ENCODE data around the gene CLDN5.

- no peak for TF ChIP-seq CTCF (conservative IDR thresholded peaks at IDR 0.05; ENCODE audit: low read depth, low read length)
- TF ChIP-seq USF2 (IDR thresholded peaks at IDR 0.05; ENCODE audit: low read depth, low read length): no peak
- no peak for TF ChIP-seq RAD21 (IDR thresholded peaks at IDR 0.05; ENCODE audit: low read length)
- TF ChIP-seq CEBPB (IDR thresholded peaks at IDR 0.05; ENCODE audit: low read depth, low read length): no peak
- no peak for TF ChIP-seq MXI1 (IDR thresholded peaks at IDR 0.05; ENCODE audit: borderline replicate concordance, low read depth, low read length)
- no peak for TF ChIP-seq NFE2L2 (IDR thresholded peaks at IDR 0.05; ENCODE audit: low read depth, low read length)
These were observed 44.0 kb downstream of the CLDN5 start for GRCh38 chr22:19480173-19480568.
